Endothelial cell of umbilical vein (primary cell): Measurements from ENCODE around the gene TRIP13. TPM values are rescaled to one million over a fixed set of nuclear protein-coding genes. Genes with fewer than 3 reads are reported as not detected.

ENCODE experiments used
- BruUV-seq: library from RNA; stranded (reverse); fragments of 400-500 nt; replicated peaks from 2 replicates; lab custom pipeline; 2021; lab: Mats Ljungman, UMichigan
- CTCF ChIA-PET: fragments of 300-600, 350-600 bp; sonication (Branson Sonifier 250); formaldehyde crosslinking; loops from one replicate; lab custom pipeline; 2021; ENCODE audit warnings: antibody characterized with exemption, inconsistent platforms; lab: Charles Lee
- POLR2A ChIA-PET: fragments of 300-600, 350-600 bp; sonication (Branson Sonifier 250); formaldehyde crosslinking; loops from one replicate; lab custom pipeline; 2021; ENCODE audit warnings: antibody characterized with exemption, inconsistent platforms; lab: Charles Lee
- DNase-seq: peaks from one replicate; pipeline ENCODE4 v3.0.0-alpha.2; 2011; ENCODE audit warnings: low read depth, low spot score
- FAIRE-seq: peaks from 2 replicates; lab custom pipeline; 2011; peaks lifted over from hg19 to GRCh38; lab: Jason Lieb, UNC
- H2AFZ ChIP-seq: 2 replicates; pipeline ENCODE4 v1.6.0; 2012; ENCODE audit warnings: low read depth, low read length, control low read depth, inconsistent platforms
- H3K27ac ChIP-seq: 2 replicates; pipeline ENCODE4 v1.5.1; 2011; ENCODE audit warnings: low read depth, mild to moderate bottlenecking, control low read depth, low read length, moderate library complexity; ENCODE audit not compliant: insufficient read depth
- H3K27me3 ChIP-seq, 2 experiments: 2 replicates each; pipeline versions ENCODE4 v1.6.0 to v1.6.1; 2011; ENCODE audit warnings: low read length in 2 of 2, mixed read lengths in 1 of 2; ENCODE audit not compliant: control insufficient read depth in 2 of 2, insufficient read depth in 2 of 2
- H3K36me3 ChIP-seq, 2 experiments: 2 replicates in 1 of 2; 3 replicates in 1 of 2; pipeline ENCODE4 v1.5.1; 2011; ENCODE audit warnings: low read length in 2 of 2, mild to moderate bottlenecking in 1 of 2, moderate library complexity in 1 of 2; ENCODE audit not compliant: control insufficient read depth in 2 of 2, insufficient read depth in 2 of 2; ENCODE audit errors: extremely low read depth in 1 of 2
- H3K4me1 ChIP-seq: 3 replicates; pipeline ENCODE4 v1.5.1; 2011; ENCODE audit warnings: mild to moderate bottlenecking, low read length; ENCODE audit not compliant: control insufficient read depth, insufficient read depth; ENCODE audit errors: extremely low read depth
- H3K4me2 ChIP-seq: 2 replicates; pipeline ENCODE4 v1.6.1; 2011; ENCODE audit warnings: low read length, control low read depth, mixed read lengths; ENCODE audit not compliant: insufficient read depth
- H3K4me3 ChIP-seq, 3 experiments: fragments of 200-600 bp in 1 of 3; sonication (generic), shearing (Covaris generic) in 1 of 3; replicated peaks in 1 of 3; 2 replicates each; pipeline ENCODE4 v1.5.1; 2011 to 2016; ENCODE audit warnings: control low read depth in 3 of 3, low read length in 3 of 3, mild to moderate bottlenecking in 2 of 3, inconsistent platforms in 1 of 3, low read depth in 1 of 3, moderate library complexity in 1 of 3; ENCODE audit not compliant: insufficient read depth in 1 of 3
- H3K79me2 ChIP-seq: 2 replicates; pipeline ENCODE4 v1.6.0; 2012; ENCODE audit warnings: low read length, inconsistent platforms; ENCODE audit not compliant: control insufficient read depth, insufficient read depth
- H3K9ac ChIP-seq: replicated peaks from 2 replicates; pipeline ENCODE3; 2011; ENCODE audit warnings: low read length, control low read depth; ENCODE audit not compliant: insufficient read depth; ENCODE audit errors: extremely low read depth
- H3K9me1 ChIP-seq: replicated peaks from 3 replicates; pipeline ENCODE4 v1.6.0; 2011; ENCODE audit warnings: mild to moderate bottlenecking, low read length; ENCODE audit not compliant: control insufficient read depth, insufficient read depth; ENCODE audit errors: extremely low read depth
- H3K9me3 ChIP-seq: replicated peaks from 2 replicates; pipeline ENCODE4 v1.5.1; 2012; ENCODE audit warnings: low read length, inconsistent platforms; ENCODE audit not compliant: control insufficient read depth, insufficient read depth
- H4K20me1 ChIP-seq: replicated peaks from 2 replicates; pipeline ENCODE3; 2011; ENCODE audit warnings: mild to moderate bottlenecking, low read length; ENCODE audit not compliant: control insufficient read depth, insufficient read depth; ENCODE audit errors: extremely low read depth
- EZH2 ChIP-seq: IDR thresholded peaks from 2 replicates; pipeline ENCODE4 v1.6.1; 2012; ENCODE audit warnings: borderline replicate concordance, low read depth, mild to moderate bottlenecking, moderate library complexity, low read length, inconsistent platforms; ENCODE audit not compliant: severe bottlenecking
- FOS ChIP-seq: IDR thresholded peaks from 2 replicates; pipeline ENCODE4 v1.6.1; 2011; ENCODE audit warnings: mild to moderate bottlenecking, low read length, moderate library complexity, borderline replicate concordance; ENCODE audit not compliant: insufficient read depth
- GATA2 ChIP-seq: IDR thresholded peaks from 2 replicates; pipeline ENCODE4 v1.7.0; 2011; ENCODE audit warnings: low read depth, mild to moderate bottlenecking, moderate library complexity, mixed read lengths, low read length; ENCODE audit not compliant: insufficient read length, insufficient read depth
- JUN ChIP-seq: IDR thresholded peaks from 2 replicates; pipeline ENCODE4 v1.6.1; 2011; ENCODE audit warnings: borderline replicate concordance, low read depth; ENCODE audit not compliant: insufficient read length, insufficient read depth
- MAX ChIP-seq: IDR thresholded peaks from 2 replicates; pipeline ENCODE4 v1.6.1; 2011; ENCODE audit not compliant: insufficient read depth, insufficient read length
- POLR2A ChIP-seq: IDR thresholded peaks from 2 replicates; pipeline ENCODE4 v1.6.1; 2012; ENCODE audit warnings: low read depth, mild to moderate bottlenecking, control low read depth, low read length
- POLR2AphosphoS5 ChIP-seq: IDR thresholded peaks from 2 replicates; pipeline ENCODE4 v1.6.1; 2012; ENCODE audit warnings: low read depth, mild to moderate bottlenecking, control low read depth, low read length, moderate library complexity; ENCODE audit not compliant: insufficient read depth
- dilution Hi-C: fragments of 300-500 bp; cut with MboI; formaldehyde crosslinking; loops from one replicate; pipeline ENCODE4 v1.15.0; 2019; ENCODE audit warnings: low sequenced_read_pairs; ENCODE audit not compliant: extremely low pct_ligation_motif_present
- intact Hi-C: fragments of 100-400 bp; cut with micrococcal nuclease; formaldehyde crosslinking; loops from one replicate; pipeline ENCODE4 v1.10.0; 2022
- polyA plus RNA-seq, 4 experiments: library from polyadenylated mRNA; depleted of rRNA in 3 of 4; stranded (reverse) in 3 of 4; unstranded in 1 of 4; fragments of >200 nt; gene quantifications; 2 replicates each; pipeline versions ENCODE4 v1.2.1 to v1.2.3, GENCODE V29; 2011 to 2012; ENCODE audit warnings: missing spikeins in 1 of 4
- total RNA-seq: library from RNA; stranded (reverse); gene quantifications from 2 replicates; pipeline ENCODE4 v1.2.3, GENCODE V29; 2021

TRIP13 gene
- total and polyA plus RNA-seq, 2 donors (not counting 3 experiments of a cell fraction or from before 2014, with no cell fraction given): 17.4 to 39.0 TPM

- Histone ChIP-seq H3K9me3 (no peaks in the 10 kb centered on the region), H3K36me3 (peaks cover 9 to 70% of the 10 kb centered on the region in 2 experiments), H3K9ac (no peak overlapping the region), H3K4me3 (no peak overlapping the region), H3K27me3 (no peaks in the 10 kb centered on the region), H2AFZ (no peak overlapping the region), H3K79me2 (peaks cover 71% of the 10 kb centered on the region), H4K20me1 (no peaks in the 10 kb centered on the region), H3K27ac (no peak overlapping the region), H3K4me2 (no peak overlapping the region), H3K4me1 (peaks cover 4% of the 10 kb centered on the region), H3K9me1 (no peaks in the 10 kb centered on the region)
- intact Hi-C loops: no loop called here
- TF ChIP-seq FOS (no peak), POLR2A (no peak), JUN (no peak), EZH2 (no peak), POLR2AphosphoS5 (no peak), GATA2 (no peak), MAX (no peak)
- CTCF ChIA-PET: interaction anchor here (1.0 kb wide), 1 partner anchor 14 kb away, joined by 3 read pairs; no protein-coding TSS in a partner anchor
- FAIRE-seq: no peak
- DNase-seq: no peak
- BruUV-seq: no TSS peak
- POLR2A ChIA-PET: no interaction called here
- dilution Hi-C loops: no loop called here
Measured at GRCh38 chr5:886716-887325, 5.9 kb upstream of the TRIP13 start.
